H1 (cell line): ENCODE data around the gene PRRT1. TPM values are rescaled to one million over a fixed set of nuclear protein-coding genes. Genes with fewer than 3 reads are reported as not detected.

Experiments
- BACH1 ChIP-seq: IDR thresholded peaks from 2 replicates; pipeline ENCODE4 v1.6.1; 2012; ENCODE audit warnings: low read length, improper control_type of control experiment
- CBX5 ChIP-seq: fragments of 300-800, 300-1000 bp; sonication (generic); IDR thresholded peaks from 2 replicates; pipeline ENCODE4 v1.7.1; 2016; ENCODE audit warnings: antibody characterized with exemption, low read length, low read depth
- EZH2 ChIP-seq: fragments of 200-600 bp; sonication (generic); IDR thresholded peaks from 2 replicates; pipeline ENCODE4 v1.7.1; 2012; ENCODE audit warnings: low read depth, mild to moderate bottlenecking, moderate library complexity, low read length, inconsistent platforms; ENCODE audit not compliant: severe bottlenecking
- RBBP5 ChIP-seq: IDR thresholded peaks from 2 replicates; pipeline ENCODE4 v1.7.1; 2012; ENCODE audit warnings: low read depth, mild to moderate bottlenecking, inconsistent platforms, low read length, moderate library complexity, borderline replicate concordance
- RNF2 ChIP-seq: fragments of 200-900, 300-1000 bp; sonication (generic); IDR thresholded peaks from 2 replicates; pipeline ENCODE4 v1.7.1; 2016; ENCODE audit warnings: borderline replicate concordance, low read depth, mild to moderate bottlenecking, antibody characterized with exemption, low read length; ENCODE audit not compliant: poor library complexity, severe bottlenecking; ENCODE audit errors: missing control alignments
- polyA plus RNA-seq, 7 experiments: library from polyadenylated mRNA; depleted of rRNA in 3 of 7; stranded (reverse) in 5 of 7; unstranded in 2 of 7; fragments of >200 nt in 5 of 7; fragments of 200-250 nt in 2 of 7; gene quantifications; 1 replicate in 5 of 7; 2 replicates in 1 of 7; 4 replicates in 1 of 7; pipeline versions ENCODE4 v1.2.1 to v1.2.3, GENCODE V29; 2011 to 2013; ENCODE audit warnings: missing spikeins in 2 of 7, mixed read lengths in 2 of 7
- total RNA-seq: library from RNA; stranded (reverse); fragmentation: NEBNext Ultra II Directional; extraction: Animal tissue kit (Norgen Biotek cat#: 25700); gene quantifications from 2 replicates; pipeline ENCODE4 v1.2.1, GENCODE V29; 2021

PRRT1 gene
- total and polyA plus RNA-seq, 2 of the 8 experiments (the other 6 are each of a cell fraction or from before 2014, with no cell fraction given) = 0.71 to 2.8 TPM

- TF ChIP-seq EZH2 (no peak), RBBP5 (no peak; the same call in 1 of the 2 replicates), BACH1 (no peak; the same call in none of the 2 replicates), RNF2 (no peak), CBX5 (no peak)
- TF ChIP-seq, all 59 proteins: peak for 23
Measured at GRCh38 chr6:32195902-32196681, 44.4 kb upstream of the PRRT1 start (continued).
